Measurements from ENCODE around the gene HEY2. TPM values are rescaled to one million over a fixed set of nuclear protein-coding genes. Genes with fewer than 3 reads are reported as not detected.

HEY2 gene
- total RNA-seq, 1 experiment from 2014 or later = not detected

GRCh38 chr6:125738276-125738675 is 11.2 kb upstream of the HEY2 start:
- in situ Hi-C loops (cut with HindIII; ENCODE audit: low pct_unique_long_range_greater_than_20kb, low sequenced_read_pairs) = no loop called here
- ChIA-PET POLR2A (no interaction called here), CTCF (no interaction called here)
- H3K4me1 ChIP-seq (ENCODE audit: control insufficient read depth, insufficient read depth, low read length) = no peaks in the 10 kb centered on the region
- no peaks in the 10 kb centered on the region for H3K9me3 ChIP-seq (ENCODE audit: control insufficient read depth, insufficient read depth, low read depth, low read length)
- H3K4me3 ChIP-seq (ENCODE audit: low read depth in 2 of 2, low read length in 2 of 2) = no peak overlapping the region
- H3K27ac ChIP-seq (ENCODE audit: low read length) = no peak overlapping the region
- ATAC-seq (no peak), DNase-seq (ENCODE audit: low read depth, low spot score) (no peak)
- H3K36me3 ChIP-seq (ENCODE audit: control insufficient read depth, insufficient read depth, low read length) = no peaks in the 10 kb centered on the region
- no TSS peak for BruUV-seq (replicated peaks)
- peaks cover 35% of the 10 kb centered on the region for H3K27me3 ChIP-seq (ENCODE audit: control insufficient read depth, insufficient read depth, low read length)
- TF ChIP-seq SIN3A (IDR thresholded peaks at IDR 0.05; ENCODE audit: borderline replicate concordance, insufficient read depth, low read depth, low read length) = no peak
- no peak for TF ChIP-seq TCF7L2 (IDR thresholded peaks at IDR 0.05; ENCODE audit: low read depth, low read length)
- no peak for TF ChIP-seq REST (IDR thresholded peaks at IDR 0.05; ENCODE audit: insufficient read depth in 1 of 2, low read depth in 2 of 2, low read length in 1 of 2)
- TF ChIP-seq, protein P1, sequence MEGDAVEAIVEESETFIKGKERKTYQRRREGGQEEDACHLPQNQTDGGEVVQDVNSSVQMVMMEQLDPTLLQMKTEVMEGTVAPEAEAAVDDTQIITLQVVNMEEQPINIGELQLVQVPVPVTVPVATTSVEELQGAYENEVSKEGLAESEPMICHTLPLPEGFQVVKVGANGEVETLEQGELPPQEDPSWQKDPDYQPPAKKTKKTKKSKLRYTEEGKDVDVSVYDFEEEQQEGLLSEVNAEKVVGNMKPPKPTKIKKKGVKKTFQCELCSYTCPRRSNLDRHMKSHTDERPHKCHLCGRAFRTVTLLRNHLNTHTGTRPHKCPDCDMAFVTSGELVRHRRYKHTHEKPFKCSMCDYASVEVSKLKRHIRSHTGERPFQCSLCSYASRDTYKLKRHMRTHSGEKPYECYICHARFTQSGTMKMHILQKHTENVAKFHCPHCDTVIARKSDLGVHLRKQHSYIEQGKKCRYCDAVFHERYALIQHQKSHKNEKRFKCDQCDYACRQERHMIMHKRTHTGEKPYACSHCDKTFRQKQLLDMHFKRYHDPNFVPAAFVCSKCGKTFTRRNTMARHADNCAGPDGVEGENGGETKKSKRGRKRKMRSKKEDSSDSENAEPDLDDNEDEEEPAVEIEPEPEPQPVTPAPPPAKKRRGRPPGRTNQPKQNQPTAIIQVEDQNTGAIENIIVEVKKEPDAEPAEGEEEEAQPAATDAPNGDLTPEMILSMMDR (IDR thresholded peaks at IDR 0.05) = no peak
- TF ChIP-seq POLR2AphosphoS5 (IDR thresholded peaks at IDR 0.05; ENCODE audit: low read depth, low read length) = no peak
- intact Hi-C loops (cut with micrococcal nuclease; ENCODE audit: unreplicated experiment) = no loop called here

- POLR2A ChIA-PET = no interaction called here
- Histone ChIP-seq H3K4me3 (ENCODE audit: low read depth in 2 of 2, low read length in 2 of 2) (no peak overlapping the region), H3K9me3 (ENCODE audit: control insufficient read depth, insufficient read depth, low read depth, low read length) (no peaks in the 10 kb centered on the region), H3K36me3 (ENCODE audit: control insufficient read depth, insufficient read depth, low read length) (no peaks in the 10 kb centered on the region), H3K27me3 (ENCODE audit: control insufficient read depth, insufficient read depth, low read length) (peaks cover 39% of the 10 kb centered on the region), H3K27ac (ENCODE audit: low read length) (no peak overlapping the region), H3K4me1 (ENCODE audit: control insufficient read depth, insufficient read depth, low read length) (no peaks in the 10 kb centered on the region)
- in situ Hi-C loops (cut with HindIII; ENCODE audit: low pct_unique_long_range_greater_than_20kb, low sequenced_read_pairs) (no loop called here), intact Hi-C loops (cut with micrococcal nuclease; ENCODE audit: unreplicated experiment) (no loop called here)
- CTCF ChIA-PET = no interaction called here
- no peak for TF ChIP-seq SIN3A (IDR thresholded peaks at IDR 0.05; ENCODE audit: borderline replicate concordance, insufficient read depth, low read depth, low read length)
- TF ChIP-seq, protein P1 (IDR thresholded peaks at IDR 0.05) = no peak
- ATAC-seq (no peak), DNase-seq (ENCODE audit: low read depth, low spot score) (no peak)
- BruUV-seq (replicated peaks) = no TSS peak
These were observed 10.1 kb upstream of the HEY2 start for GRCh38 chr6:125739364-125739763.

GRCh38 chr6:125741336-125741735 is 8.1 kb upstream of the HEY2 start:
- in situ Hi-C loops (cut with HindIII; ENCODE audit: low pct_unique_long_range_greater_than_20kb, low sequenced_read_pairs) = no loop called here
- POLR2A ChIA-PET = no interaction called here
- peaks cover 53% of the 10 kb centered on the region for H3K27me3 ChIP-seq (ENCODE audit: control insufficient read depth, insufficient read depth, low read length)

More at GRCh38 chr6:125741336-125741735, 8.1 kb upstream of the HEY2 start:
- ATAC-seq = no peak
- intact Hi-C loops (cut with micrococcal nuclease; ENCODE audit: unreplicated experiment) = no loop called here
- TF ChIP-seq POLR2AphosphoS5 (IDR thresholded peaks at IDR 0.05; ENCODE audit: low read depth, low read length) = no peak
- TF ChIP-seq, protein P1 (IDR thresholded peaks at IDR 0.05) = no peak
- TF ChIP-seq TCF7L2 (IDR thresholded peaks at IDR 0.05; ENCODE audit: low read depth, low read length) = no peak
- TF ChIP-seq REST (IDR thresholded peaks at IDR 0.05; ENCODE audit: insufficient read depth in 1 of 2, low read depth in 2 of 2, low read length in 1 of 2) = no peak
- no peak for TF ChIP-seq SIN3A (IDR thresholded peaks at IDR 0.05; ENCODE audit: borderline replicate concordance, insufficient read depth, low read depth, low read length)
- CTCF ChIA-PET = no interaction called here
- H3K4me3 ChIP-seq (ENCODE audit: low read depth in 2 of 2, low read length in 2 of 2) = no peak overlapping the region
- no peaks in the 10 kb centered on the region for H3K36me3 ChIP-seq (ENCODE audit: control insufficient read depth, insufficient read depth, low read length)
- no peaks in the 10 kb centered on the region for H3K4me1 ChIP-seq (ENCODE audit: control insufficient read depth, insufficient read depth, low read length)
- BruUV-seq (replicated peaks) = no TSS peak
- DNase-seq (ENCODE audit: low read depth, low spot score) = no peak
- H3K9me3 ChIP-seq (ENCODE audit: control insufficient read depth, insufficient read depth, low read depth, low read length) = no peaks in the 10 kb centered on the region
- no peak overlapping the region for H3K27ac ChIP-seq (ENCODE audit: low read length)
